GM21515 (cell line): ENCODE data around the gene CRYGS.

Experiments
- ATAC-seq: cut with Tn5 transposase; IDR thresholded peaks from one replicate; pipeline ENCODE4 v1.9.1; 2021; ENCODE audit not compliant: unreplicated experiment

The CRYGS gene

DNA sequence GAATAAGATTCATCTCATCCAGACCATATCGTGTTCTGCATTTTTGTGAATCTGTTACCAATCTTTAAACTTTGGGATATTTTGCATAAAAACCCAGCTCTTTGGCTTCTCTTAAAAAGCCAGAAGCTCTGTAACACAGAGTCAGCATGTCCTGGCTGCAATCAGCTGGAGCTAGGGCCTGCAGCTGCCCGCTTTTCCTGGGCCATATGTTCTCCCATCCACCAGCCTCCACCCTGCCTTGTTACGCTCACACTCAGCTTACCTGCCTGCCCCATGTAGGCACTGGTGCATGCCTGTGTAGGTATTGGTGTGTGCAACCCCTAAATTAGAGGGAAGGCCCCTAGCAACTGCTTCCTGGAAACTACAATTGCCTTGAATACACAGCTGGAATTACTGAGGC is 48.2 kb downstream of the CRYGS start:
- no peak for ATAC-seq

DNA sequence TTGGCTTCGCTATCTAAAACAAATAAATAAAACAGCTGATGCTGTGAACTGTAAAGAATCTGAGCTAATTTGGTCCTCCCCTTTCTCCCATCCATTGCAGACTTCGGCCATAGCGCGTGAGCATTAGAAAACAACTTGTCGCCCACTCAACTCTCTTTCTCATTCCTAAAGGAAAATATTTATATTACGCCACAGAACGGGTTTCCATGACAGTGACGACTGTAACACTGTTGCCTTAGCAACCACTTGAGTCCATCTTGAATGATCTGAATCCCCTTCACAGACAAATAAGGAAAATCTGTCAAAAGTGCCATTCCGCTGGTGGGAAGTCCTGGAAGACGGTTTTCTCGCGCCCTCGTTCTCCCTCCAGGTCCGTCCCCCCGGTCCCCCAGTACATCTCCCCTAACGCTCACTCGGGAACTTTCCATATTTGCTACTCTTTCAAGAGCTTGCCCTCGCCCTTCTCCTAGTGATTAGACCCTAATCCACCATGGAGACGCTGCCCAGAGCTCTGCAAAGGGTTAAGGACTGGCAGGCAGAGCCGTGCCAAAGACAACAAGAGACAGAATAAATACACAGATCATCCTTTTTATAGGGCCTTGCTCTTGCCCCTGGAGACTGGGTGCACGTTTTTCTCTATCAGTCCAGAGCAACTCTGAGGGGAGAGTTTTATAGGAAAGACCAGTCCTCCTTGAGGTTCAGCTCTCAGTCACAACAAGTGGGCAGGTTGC is 50.5 kb downstream of the CRYGS start:
- no peak for ATAC-seq

DNA sequence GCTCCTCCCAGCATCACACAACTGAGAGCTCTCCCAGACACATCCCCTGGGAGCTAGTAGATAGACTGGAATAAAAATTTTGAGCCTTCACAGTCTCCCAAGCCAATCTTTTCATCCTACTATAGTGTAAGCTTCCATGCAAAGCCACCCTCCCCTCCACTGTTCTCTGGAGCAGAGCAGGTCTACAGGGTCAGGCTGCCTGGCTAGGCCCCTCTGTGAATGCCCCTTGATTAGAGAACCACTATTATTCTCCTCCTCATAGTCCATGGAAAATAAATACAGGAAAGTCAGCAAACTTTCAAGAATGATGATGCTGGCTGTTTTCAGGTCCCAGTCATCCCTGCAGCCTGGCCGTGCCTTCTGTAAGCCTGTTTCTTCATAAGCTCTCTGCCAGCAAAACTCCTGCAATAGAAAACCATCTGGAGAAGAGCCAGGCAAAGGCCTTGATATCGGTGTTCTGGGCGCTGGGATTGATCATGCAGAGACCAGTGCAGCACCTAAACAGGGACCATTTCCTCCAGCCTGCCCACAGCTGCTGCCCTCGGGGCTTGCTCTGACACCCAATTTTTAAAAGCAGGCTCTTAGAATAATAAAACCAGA is 51.7 kb downstream of the CRYGS start:
- no peak for ATAC-seq

DNA sequence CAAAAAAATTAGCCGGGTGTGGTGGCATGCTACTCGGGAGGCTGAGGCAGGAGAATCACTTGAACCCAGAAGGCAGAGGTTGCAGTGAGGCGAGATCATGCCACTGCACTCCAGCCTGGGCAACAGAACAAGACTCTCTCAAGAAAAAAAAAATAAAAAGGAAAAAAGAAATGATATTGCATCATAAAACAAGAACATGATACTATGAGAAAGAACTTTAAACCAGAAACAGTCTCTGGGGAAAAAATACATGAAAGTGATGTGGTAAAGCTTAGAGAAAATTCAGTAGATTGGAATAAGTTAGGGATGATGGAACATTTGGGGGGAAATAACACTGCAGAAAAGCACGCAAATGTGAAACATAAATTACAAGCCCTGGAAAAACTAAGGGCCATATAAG is 54.7 kb downstream of the CRYGS start:
- no peak for ATAC-seq
